Measurements from ENCODE around the gene OSBPL6.

GRCh38 chr2:178177066-178177679 is 17.1 kb upstream of the OSBPL6 start:
- no peak for TF ChIP-seq CTCF (IDR thresholded peaks at IDR 0.05)
- TF ChIP-seq POLR2A (IDR thresholded peaks at IDR 0.05): no peak

All from right lobe of liver (tissue), 4 donors.